ENCODE results near the gene MEPCE. TPM values are rescaled to one million over a fixed set of nuclear protein-coding genes. Genes with fewer than 3 reads are reported as not detected.

Gene MEPCE
- total and polyA plus RNA-seq, 5 donors from 2014 or later: 10.2 to 73.1 (median 14.5) TPM

DNA sequence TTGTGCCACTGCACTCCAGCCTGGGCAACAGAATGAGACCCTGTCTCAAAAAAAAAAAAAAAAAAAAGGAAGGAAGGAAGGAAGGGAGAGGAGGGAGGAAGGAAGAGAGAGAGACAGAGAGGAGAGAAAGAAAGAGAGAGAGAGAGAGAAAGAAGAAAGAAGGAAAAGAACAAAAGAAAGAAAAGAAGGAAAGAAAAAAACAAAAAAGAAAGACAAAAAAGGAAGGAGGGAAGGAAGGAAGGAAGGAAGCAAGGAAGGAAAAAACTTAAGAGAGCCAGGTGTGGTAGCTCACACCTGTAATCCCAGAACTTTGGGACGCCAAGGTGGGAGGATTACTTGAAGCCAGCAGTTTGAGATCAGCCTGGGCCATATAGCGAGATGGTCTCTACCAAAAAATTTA lies 35.2 kb downstream of the MEPCE start:
- peaks cover 6% of the 10 kb centered on the region for H3K36me3 Mint-ChIP-seq
- H3K27me3 Mint-ChIP-seq: no peaks in the 10 kb centered on the region

DNA sequence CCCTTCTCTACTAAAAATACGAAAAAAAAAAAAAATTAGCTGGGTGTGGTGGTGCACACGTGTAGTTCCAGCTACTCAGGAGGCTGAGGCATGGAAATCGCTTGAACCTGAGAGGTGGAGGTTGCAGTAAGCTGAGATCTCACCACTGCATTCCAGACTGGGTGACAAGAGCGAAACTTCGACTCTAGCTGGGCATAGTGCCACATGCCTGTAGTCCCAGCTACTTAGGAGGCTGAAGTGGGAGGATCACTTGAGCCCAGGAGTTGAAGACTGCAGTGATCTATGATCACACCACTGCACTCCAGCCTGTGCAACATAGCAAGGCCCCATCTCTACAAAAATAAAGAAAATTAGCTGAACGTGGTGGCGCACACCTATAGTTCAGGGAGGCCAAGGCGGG lies 35.7 kb downstream of the MEPCE start:
- Histone ChIP-seq H3K4me1 (ENCODE audit: control insufficient read depth, insufficient read depth, low read length, poor library complexity, severe bottlenecking) (peaks cover 8% of the 10 kb centered on the region), H3K9me3 (ENCODE audit: control insufficient read depth in 2 of 2, low read length in 2 of 2) (no peaks in the 10 kb centered on the region), H3K27ac (ENCODE audit: insufficient read depth, low read length, poor library complexity, severe bottlenecking) (no peak overlapping the region), H3K4me3 (ENCODE audit: low read depth, low read length) (no peak overlapping the region), H3K27me3 (ENCODE audit: control insufficient read depth, insufficient read depth, low read length) (no peaks in the 10 kb centered on the region), H3K36me3 (ENCODE audit: control insufficient read depth, insufficient read depth, low read length) (peaks cover 32% of the 10 kb centered on the region)
- H3K27me3 Mint-ChIP-seq: no peaks in the 10 kb centered on the region
- ATAC-seq (ENCODE audit: low read depth in 2 of 2) (no peak), DNase-seq (no peak)
- H3K36me3 Mint-ChIP-seq: peaks cover 6% of the 10 kb centered on the region
- no peaks in the 10 kb centered on the region for H3K9me3 Mint-ChIP-seq
- peaks cover 0 to 19% (median 5%) of the 10 kb centered on the region in 4 donors for H3K4me1 Mint-ChIP-seq
- peak overlapping the region in 1 of 3 donors; percentile 65 for H3K27ac Mint-ChIP-seq
- H3K4me3 Mint-ChIP-seq: no peak overlapping the region

More for the DNA sequence above, 35.2 kb downstream of the MEPCE start:
- Mint-ChIP-seq H3K27ac (no peak overlapping the region), H3K9me3 (no peaks in the 10 kb centered on the region), H3K4me3 (no peak overlapping the region), H3K4me1 (peaks cover 0 to 14% (median 5%) of the 10 kb centered on the region in 4 donors)
- H3K4me1 ChIP-seq (ENCODE audit: control insufficient read depth, insufficient read depth, low read length, poor library complexity, severe bottlenecking): peaks cover 7% of the 10 kb centered on the region
- H3K27ac ChIP-seq (ENCODE audit: insufficient read depth, low read length, poor library complexity, severe bottlenecking): no peak overlapping the region
- H3K4me3 ChIP-seq (ENCODE audit: low read depth, low read length): no peak overlapping the region
- H3K27me3 ChIP-seq (ENCODE audit: control insufficient read depth, insufficient read depth, low read length): no peaks in the 10 kb centered on the region
- no peaks in the 10 kb centered on the region for H3K9me3 ChIP-seq (ENCODE audit: control insufficient read depth in 2 of 2, low read length in 2 of 2)
- ATAC-seq (ENCODE audit: low read depth in 2 of 2) (no peak), DNase-seq (no peak)
- peaks cover 32% of the 10 kb centered on the region for H3K36me3 ChIP-seq (ENCODE audit: control insufficient read depth, insufficient read depth, low read length)

DNA sequence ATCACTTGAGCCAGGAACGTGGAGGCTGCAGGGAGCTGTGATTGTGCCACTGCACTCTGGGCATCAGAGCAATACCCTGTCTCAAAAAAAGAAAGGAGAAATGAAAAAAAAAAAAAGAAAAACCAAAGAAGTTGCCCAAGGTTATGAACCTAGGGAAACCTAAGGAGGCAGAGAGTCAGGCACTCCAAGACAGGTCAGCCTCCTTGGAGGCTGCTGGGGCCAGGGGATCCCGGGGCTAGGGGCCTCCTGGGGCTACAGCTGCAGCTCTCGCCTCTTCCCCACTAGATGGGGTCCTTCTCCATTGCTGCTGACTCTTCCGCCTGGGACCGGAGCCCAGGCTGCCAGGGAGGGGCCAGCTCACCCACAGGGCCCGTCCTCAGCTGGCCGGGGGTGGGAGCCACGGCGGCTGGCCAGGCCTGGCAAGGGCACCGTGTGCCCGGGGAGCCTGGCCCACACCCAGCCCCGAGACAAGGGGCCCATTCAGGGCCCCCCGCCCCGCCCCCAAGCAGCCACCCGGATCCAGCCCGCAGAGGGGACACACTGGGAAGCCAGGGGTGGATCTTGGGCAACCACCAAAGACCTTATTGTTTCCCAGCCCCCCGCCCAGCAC lies 36.2 kb downstream of the MEPCE start:
- H3K4me1 ChIP-seq (ENCODE audit: control insufficient read depth, insufficient read depth, low read length, poor library complexity, severe bottlenecking): peaks cover 8% of the 10 kb centered on the region
- DNase-seq: no peak
- H3K36me3 ChIP-seq (ENCODE audit: control insufficient read depth, insufficient read depth, low read length): peaks cover 35% of the 10 kb centered on the region
- no peaks in the 10 kb centered on the region for H3K27me3 Mint-ChIP-seq
- ATAC-seq (ENCODE audit: low read depth in 2 of 2): no peak
- peak overlapping the region in 1 of 3 donors; percentile 65 for H3K27ac Mint-ChIP-seq
- H3K27ac ChIP-seq (ENCODE audit: insufficient read depth, low read length, poor library complexity, severe bottlenecking): no peak overlapping the region
- no peaks in the 10 kb centered on the region for H3K27me3 ChIP-seq (ENCODE audit: control insufficient read depth, insufficient read depth, low read length)
- H3K9me3 Mint-ChIP-seq: no peaks in the 10 kb centered on the region
- no peak overlapping the region for H3K4me3 ChIP-seq (ENCODE audit: low read depth, low read length)
- H3K9me3 ChIP-seq (ENCODE audit: control insufficient read depth in 2 of 2, low read length in 2 of 2): no peaks in the 10 kb centered on the region
- H3K4me1 Mint-ChIP-seq: peaks cover 0 to 23% (median 5%) of the 10 kb centered on the region in 4 donors
- peaks cover 10% of the 10 kb centered on the region for H3K36me3 Mint-ChIP-seq
- no peak overlapping the region for H3K4me3 Mint-ChIP-seq

DNA sequence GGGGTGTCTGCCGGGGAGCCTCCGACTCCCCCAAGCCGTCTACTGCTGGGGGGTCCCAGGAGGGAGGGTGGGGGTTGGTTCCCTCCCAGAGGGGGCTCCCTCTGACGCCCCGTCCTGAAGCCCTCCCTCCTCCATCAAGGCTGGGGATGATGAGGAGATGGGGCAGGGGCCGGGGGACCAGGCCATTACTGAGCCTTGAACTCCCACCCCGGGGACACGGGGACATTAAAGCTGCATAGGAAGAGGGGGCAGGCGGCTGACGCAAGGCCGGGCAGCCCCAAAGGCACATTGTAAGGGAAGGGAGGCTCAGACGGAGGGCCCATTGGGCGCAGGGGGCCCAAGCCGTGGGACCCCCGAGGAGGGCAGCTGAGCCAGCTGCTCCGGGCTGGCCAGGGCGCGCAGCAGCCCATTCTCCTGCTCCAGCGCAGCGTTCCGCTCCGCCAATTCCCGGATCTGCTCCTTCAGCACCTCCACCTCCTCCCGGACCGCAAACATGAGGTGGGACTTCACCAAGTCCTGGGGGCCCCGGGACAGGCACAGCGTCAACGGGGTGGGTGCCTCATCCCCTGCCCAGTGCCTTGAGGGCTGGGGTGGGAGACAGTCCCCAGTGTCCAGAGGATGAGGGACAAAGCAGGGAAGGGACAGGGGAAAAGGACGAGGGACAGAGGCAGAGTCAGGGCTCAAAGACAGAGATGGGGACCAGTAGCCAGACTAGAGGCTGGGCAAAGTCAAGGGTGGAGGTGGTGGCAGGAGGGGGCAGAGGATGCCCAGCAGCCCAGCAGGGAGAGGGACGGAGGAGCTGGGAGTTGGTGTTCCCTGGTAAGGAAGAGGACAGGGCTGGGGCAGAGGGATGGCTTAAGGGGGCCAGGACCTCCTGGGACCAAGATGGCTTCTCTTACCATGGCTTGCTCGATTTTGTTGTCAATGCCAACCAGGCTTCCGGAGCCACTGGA lies 37.3 kb downstream of the MEPCE start:
- no peak for DNase-seq
- H3K36me3 Mint-ChIP-seq: peaks cover 10% of the 10 kb centered on the region
- peaks cover 40% of the 10 kb centered on the region for H3K36me3 ChIP-seq (ENCODE audit: control insufficient read depth, insufficient read depth, low read length)
- ATAC-seq (ENCODE audit: low read depth in 2 of 2): no peak
- no peaks in the 10 kb centered on the region for H3K9me3 Mint-ChIP-seq
- H3K4me1 Mint-ChIP-seq: peaks cover 0 to 27% (median 5%) of the 10 kb centered on the region in 4 donors
- H3K27ac ChIP-seq (ENCODE audit: insufficient read depth, low read length, poor library complexity, severe bottlenecking): no peak overlapping the region
- peaks cover 8% of the 10 kb centered on the region for H3K4me1 ChIP-seq (ENCODE audit: control insufficient read depth, insufficient read depth, low read length, poor library complexity, severe bottlenecking)
- no peaks in the 10 kb centered on the region for H3K9me3 ChIP-seq (ENCODE audit: control insufficient read depth in 2 of 2, low read length in 2 of 2)
- no peak overlapping the region for H3K4me3 ChIP-seq (ENCODE audit: low read depth, low read length)
- H3K27me3 Mint-ChIP-seq: no peaks in the 10 kb centered on the region
- H3K27ac Mint-ChIP-seq: no peak overlapping the region
- no peak overlapping the region for H3K4me3 Mint-ChIP-seq
- no peaks in the 10 kb centered on the region for H3K27me3 ChIP-seq (ENCODE audit: control insufficient read depth, insufficient read depth, low read length)

DNA sequence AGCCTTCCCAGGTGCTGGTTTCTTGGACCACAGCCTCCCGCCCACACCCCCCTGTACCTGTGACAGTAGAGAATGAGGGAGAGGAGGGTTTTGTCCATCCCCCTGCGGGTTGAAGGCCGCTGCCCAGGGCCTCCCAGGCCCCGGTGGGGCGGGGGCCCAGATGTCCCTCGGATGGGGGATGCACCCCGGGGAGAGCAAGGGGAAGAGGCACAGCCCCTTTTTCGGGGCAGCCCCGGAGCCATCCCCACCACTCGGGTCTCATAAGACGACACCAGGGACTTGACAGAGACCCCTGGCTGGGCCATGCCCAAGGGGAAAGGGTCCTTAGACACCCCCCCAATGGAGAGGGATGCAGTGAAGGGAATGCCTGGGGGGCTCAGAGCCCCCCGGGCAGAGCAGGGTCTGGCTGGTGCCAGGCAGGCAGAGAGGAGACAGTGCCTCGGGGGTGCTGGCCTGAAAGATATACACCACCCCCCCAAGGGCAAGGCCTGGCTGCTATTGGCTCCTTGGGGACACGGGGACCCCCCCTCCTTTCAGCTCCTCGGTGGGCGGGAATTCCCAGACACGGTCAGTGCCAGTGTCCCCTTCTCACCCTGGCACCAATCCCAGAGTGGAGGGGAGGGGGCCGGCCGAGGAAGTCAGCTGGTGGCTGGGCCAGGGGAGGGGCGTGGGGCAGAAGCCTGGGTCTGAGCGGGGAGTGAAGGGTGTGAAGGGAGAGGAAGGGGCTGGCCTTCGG lies 38.2 kb downstream of the MEPCE start:
- H3K9me3 ChIP-seq (ENCODE audit: control insufficient read depth in 2 of 2, low read length in 2 of 2): no peaks in the 10 kb centered on the region
- Mint-ChIP-seq H3K36me3 (peaks cover 10% of the 10 kb centered on the region), H3K27ac (no peak overlapping the region), H3K9me3 (no peaks in the 10 kb centered on the region), H3K4me1 (peaks cover 0 to 29% (median 6%) of the 10 kb centered on the region in 4 donors), H3K27me3 (no peaks in the 10 kb centered on the region), H3K4me3 (no peak overlapping the region)
- no peak overlapping the region for H3K4me3 ChIP-seq (ENCODE audit: low read depth, low read length)
- H3K4me1 ChIP-seq (ENCODE audit: control insufficient read depth, insufficient read depth, low read length, poor library complexity, severe bottlenecking): peaks cover 12% of the 10 kb centered on the region
- ATAC-seq (ENCODE audit: low read depth in 2 of 2): no peak
- H3K27ac ChIP-seq (ENCODE audit: insufficient read depth, low read length, poor library complexity, severe bottlenecking): no peak overlapping the region
- no peak for DNase-seq
- H3K27me3 ChIP-seq (ENCODE audit: control insufficient read depth, insufficient read depth, low read length): no peaks in the 10 kb centered on the region
- peaks cover 43% of the 10 kb centered on the region for H3K36me3 ChIP-seq (ENCODE audit: control insufficient read depth, insufficient read depth, low read length)

DNA sequence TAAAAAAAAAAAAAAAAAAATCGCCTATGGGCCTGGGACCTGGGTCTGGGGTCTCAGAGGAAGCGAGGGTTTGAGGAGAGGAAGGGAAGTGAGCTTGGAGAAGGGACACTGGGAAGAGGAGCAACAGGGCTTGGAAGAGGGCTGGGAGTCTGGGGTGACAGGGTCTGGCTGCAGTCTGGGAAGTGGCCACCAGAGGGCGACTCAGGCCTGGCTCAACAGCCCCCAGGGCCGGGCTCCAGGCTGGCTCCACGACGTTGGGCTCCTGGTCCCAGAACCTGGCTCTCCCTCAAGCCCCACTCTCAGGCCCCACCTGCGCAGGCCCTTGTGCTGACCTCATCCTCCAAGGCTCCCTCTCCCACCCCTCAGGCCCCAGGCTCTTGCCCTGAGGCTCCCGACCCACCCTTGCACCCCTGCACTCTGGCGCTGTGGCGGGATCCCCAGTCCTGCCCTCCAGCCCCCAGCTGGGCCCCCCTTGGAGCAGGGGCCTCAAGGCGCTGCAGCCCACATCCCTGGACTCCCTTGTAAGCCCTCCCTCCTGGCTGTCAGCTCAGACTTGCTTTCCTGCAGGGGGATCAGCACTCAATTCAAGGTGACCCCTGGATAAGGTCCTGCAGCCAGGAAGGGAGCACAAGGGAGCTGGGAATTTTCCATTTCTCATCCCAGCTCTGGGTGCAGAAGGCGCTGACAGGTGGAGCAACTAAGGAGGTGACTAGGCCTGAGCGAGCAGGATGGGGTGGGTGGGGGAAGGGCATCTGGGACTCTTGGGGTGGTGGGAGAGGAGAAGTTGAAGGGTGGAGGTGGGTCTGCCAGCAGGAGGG lies 39.8 kb downstream of the MEPCE start:
- Mint-ChIP-seq H3K9me3 (no peaks in the 10 kb centered on the region), H3K27me3 (no peaks in the 10 kb centered on the region)
- peak; percentile 80 to 87 for ATAC-seq (ENCODE audit: low read depth in 2 of 2)

DNA sequence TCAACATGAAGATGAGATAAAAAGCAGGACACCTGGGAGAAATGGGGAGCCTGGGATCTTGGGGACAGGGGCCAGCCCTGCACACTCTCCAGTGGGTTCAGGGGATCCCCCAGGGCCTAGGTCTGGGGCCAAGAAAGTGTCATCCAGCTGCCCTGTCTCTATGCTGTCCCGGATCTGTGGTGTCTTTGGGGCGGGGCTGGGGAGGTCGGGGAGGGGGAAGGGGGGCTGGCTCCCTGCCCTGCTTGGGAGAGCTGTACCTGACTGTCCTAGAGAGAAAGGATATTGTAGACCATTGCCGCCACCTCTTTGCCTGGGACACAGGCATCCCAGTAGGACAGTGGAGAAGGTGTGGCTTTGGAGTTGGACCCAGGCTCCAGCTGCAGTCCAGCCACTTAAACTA lies 41.4 kb downstream of the MEPCE start:
- peaks cover 47% of the 10 kb centered on the region for H3K36me3 ChIP-seq (ENCODE audit: control insufficient read depth, insufficient read depth, low read length)
- H3K4me1 ChIP-seq (ENCODE audit: control insufficient read depth, insufficient read depth, low read length, poor library complexity, severe bottlenecking): peaks cover 42% of the 10 kb centered on the region
- Mint-ChIP-seq H3K27me3 (no peaks in the 10 kb centered on the region), H3K9me3 (peaks cover 0 to 1% (median 0%) of the 10 kb centered on the region in 7 donors), H3K36me3 (peaks cover 11% of the 10 kb centered on the region), H3K4me1 (peaks cover 0 to 56% (median 26%) of the 10 kb centered on the region in 4 donors), H3K4me3 (peak overlapping the region in 2 of 4 donors; percentile 30 to 32), H3K27ac (peak overlapping the region in 1 of 3 donors; percentile 21)
- ATAC-seq (ENCODE audit: low read depth in 2 of 2) (no peak), DNase-seq (no peak)
- H3K9me3 ChIP-seq (ENCODE audit: control insufficient read depth in 2 of 2, low read length in 2 of 2): no peaks in the 10 kb centered on the region
- H3K27ac ChIP-seq (ENCODE audit: insufficient read depth, low read length, poor library complexity, severe bottlenecking): no peak overlapping the region
- no peak overlapping the region for H3K4me3 ChIP-seq (ENCODE audit: low read depth, low read length)
- H3K27me3 ChIP-seq (ENCODE audit: control insufficient read depth, insufficient read depth, low read length): no peaks in the 10 kb centered on the region

More for the DNA sequence above, 39.8 kb downstream of the MEPCE start:
- peak overlapping the region in 2 of 3 donors; percentile 36 to 60 for H3K27ac Mint-ChIP-seq
- peak overlapping the region in 1 of 4 donors; percentile 35 for H3K4me3 Mint-ChIP-seq
- H3K4me1 Mint-ChIP-seq: peaks cover 0 to 45% (median 16%) of the 10 kb centered on the region in 4 donors
- Histone ChIP-seq H3K36me3 (ENCODE audit: control insufficient read depth, insufficient read depth, low read length) (peaks cover 52% of the 10 kb centered on the region), H3K27me3 (ENCODE audit: control insufficient read depth, insufficient read depth, low read length) (no peaks in the 10 kb centered on the region), H3K4me3 (ENCODE audit: low read depth, low read length) (no peak overlapping the region), H3K9me3 (ENCODE audit: control insufficient read depth in 2 of 2, low read length in 2 of 2) (no peaks in the 10 kb centered on the region), H3K27ac (ENCODE audit: insufficient read depth, low read length, poor library complexity, severe bottlenecking) (no peak overlapping the region), H3K4me1 (ENCODE audit: control insufficient read depth, insufficient read depth, low read length, poor library complexity, severe bottlenecking) (peaks cover 26% of the 10 kb centered on the region)
- H3K36me3 Mint-ChIP-seq: peaks cover 7% of the 10 kb centered on the region
- DNase-seq: peak; percentile 72 to 77 (median 74)
